GM19372 (cell line): ENCODE measurements around the gene RBM17.
"Not testable (repeated sequence)": the region's sequence is repeated elsewhere in the genome, so short reads cannot be mapped to it uniquely, and the experiment has no call there.

ENCODE experiments used
- ATAC-seq: cut with Tn5 transposase; IDR thresholded peaks from one replicate; pipeline ENCODE4 v1.9.1; 2021; ENCODE audit warnings: mild to moderate bottlenecking, low read depth, moderate library complexity; ENCODE audit not compliant: unreplicated experiment

The RBM17 gene

DNA sequence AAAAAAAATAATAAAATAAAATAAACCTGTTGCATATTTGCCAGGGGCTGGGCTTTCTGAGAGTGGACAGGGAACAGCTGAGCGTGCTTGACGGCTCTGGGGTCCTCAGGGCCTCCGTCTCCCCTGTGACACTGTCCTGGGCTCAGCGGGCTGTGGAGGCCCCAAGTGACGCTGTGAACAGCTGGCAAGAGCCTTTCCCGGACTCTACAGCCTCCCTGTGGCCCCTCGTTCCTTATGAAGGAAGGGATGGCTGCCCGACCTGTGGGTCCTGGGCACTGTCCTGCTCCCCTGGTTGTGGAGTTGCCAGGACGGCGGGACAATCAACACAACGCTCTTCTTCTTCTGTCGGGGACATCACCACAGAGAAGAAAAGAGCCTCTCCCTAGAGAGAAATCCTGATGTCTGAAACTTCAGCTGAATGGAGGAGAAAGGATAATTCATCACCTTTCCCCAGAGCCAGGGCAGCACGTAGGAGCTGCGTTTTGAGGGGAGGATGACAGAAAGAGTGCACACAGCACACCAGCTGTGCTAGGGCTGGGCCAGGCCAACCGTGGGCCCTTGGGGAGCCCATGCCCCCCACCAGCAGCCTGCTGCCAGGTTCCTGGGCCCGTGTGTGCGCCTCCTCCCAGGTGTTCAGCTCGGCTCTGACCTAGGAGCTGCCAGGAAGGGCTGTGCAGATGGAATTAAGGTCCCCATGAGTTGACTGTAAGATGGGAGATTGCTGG is 45.4 kb downstream of the RBM17 start:
- no peak for ATAC-seq

GRCh38 chr10:6135039-6135438 is 46.2 kb downstream of the RBM17 start:
- no peak for ATAC-seq

GRCh38 chr10:6135589-6136168 is 46.8 kb downstream of the RBM17 start:
- no peak for ATAC-seq

- no peak for ATAC-seq
Measured at GRCh38 chr10:6136215-6137201, 47.7 kb downstream of the RBM17 start.

DNA sequence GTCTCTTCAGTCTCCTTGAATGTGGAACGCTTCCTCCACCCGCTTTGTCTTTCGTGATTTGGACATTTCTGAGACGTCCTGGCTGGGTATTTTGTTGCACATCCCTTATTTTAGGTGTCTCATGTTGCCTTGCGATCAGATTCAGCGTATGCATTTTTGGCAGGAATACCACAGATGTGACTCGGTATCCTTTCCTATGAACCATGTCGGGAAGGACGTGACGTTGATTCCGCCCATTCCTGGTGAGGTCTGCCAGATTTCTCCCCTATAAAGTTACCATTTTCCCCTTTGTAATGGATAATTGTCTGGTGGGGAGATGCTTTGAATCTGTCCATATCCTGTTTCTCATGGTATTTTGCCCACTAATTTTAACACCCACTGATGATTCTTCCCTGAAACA is 49.6 kb downstream of the RBM17 start:
- no peak for ATAC-seq

DNA sequence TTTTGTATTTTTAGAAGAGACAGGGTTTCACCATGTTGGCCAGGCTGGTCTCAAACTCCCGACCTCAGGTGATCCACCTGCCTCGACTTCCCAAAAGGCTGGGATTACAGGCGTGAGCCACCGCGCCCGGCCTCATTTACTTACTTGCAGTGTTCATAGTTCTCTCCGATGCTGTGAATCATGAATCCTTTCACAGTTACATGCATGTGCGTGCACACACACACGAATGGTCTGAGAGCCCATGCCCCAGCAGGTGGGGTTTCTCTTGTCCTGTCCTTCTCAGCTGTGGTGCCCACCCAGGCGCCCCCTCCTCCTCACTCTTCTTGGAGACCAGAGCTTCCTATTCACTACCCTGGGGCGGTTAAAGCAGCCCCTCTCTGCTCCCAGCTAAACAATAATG is 50.6 kb downstream of the RBM17 start:
- ATAC-seq, result no peak

DNA sequence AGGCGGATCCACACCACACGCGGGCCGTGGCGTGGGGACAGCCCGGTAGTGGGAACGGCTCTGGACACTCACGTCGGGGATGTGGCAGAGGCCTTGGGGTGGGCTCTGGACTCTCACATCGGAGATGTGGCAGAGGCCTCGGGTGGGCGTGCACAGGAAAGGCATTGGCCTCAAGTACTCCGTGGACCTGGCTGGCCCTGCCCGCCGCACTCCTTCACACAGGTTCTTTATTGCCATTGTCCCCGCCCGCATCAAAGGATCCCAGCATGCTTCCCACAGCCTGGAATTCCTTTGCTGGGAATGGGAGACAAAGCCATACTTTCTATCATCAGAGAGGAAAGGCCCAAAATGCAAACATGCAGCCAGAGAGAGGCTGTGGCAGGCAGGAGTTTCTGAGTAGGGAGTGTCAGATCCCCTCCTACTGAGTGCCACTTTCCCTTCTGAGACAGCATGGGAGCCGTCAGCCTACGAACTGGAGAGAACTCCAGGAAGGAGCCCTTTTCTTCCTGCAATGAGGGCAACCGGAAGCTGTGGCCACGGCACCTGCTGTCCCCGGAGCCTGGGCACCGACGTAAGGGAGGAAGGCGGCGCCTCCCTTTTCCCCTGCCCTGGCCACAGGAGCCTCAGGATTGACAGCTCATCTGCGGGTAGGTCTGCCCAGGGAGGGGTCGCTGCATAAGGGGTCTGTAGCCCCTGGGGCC is 51.5 kb downstream of the RBM17 start:
- no peak for ATAC-seq

- ATAC-seq, result no peak
Measured at GRCh38 chr10:6140965-6141295, 52.1 kb downstream of the RBM17 start.

DNA sequence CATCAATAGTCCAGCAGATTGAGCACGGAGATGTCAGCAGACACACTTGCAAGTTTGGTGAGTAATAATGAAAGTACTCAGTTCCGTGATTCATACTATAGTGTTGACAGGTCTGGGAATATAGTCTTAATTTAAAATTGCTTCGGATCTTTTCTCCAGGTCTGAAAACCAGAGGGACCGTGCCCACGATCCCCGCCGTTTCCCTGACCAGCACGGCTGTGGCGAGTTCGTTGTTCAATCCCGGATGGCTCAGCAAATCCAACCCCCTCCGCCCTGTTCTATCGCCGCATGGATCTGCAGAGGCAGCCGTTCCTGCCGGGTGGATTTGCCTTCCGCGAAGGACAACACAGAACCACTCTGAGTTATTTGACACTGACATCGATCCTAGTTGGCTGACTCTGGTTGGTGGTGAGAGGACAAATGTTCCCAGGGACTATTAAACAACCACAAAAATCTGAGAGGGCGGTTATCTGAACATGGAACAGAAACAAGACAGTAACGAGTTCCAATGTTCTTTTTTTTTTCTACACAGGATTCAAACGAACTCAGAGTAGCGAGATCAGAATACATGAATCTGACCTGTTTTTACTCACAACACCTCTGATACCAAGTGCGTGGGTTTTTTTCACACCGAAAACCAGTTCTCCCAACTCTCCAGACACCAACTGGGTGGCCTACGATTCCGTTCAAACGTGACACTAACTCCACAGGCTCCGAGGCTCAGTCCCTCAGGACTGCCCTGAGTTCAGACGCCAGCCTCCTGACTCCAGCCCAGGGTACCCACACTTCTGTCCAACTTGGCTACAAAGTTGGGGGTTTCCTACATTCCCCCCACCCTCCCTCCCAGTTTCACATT is 52.7 kb downstream of the RBM17 start:
- ATAC-seq, result peak; percentile 46

- not testable (repeated sequence) for ATAC-seq
Measured at GRCh38 chr10:6142186-6142585, 53.4 kb downstream of the RBM17 start.

- ATAC-seq, result no peak
Measured at GRCh38 chr10:6142644-6143043, 53.8 kb downstream of the RBM17 start.

GRCh38 chr10:6143181-6143580 is 54.3 kb downstream of the RBM17 start:
- no peak for ATAC-seq

GRCh38 chr10:6144406-6145165 is 55.8 kb downstream of the RBM17 start:
- peak; percentile 71 for ATAC-seq

DNA sequence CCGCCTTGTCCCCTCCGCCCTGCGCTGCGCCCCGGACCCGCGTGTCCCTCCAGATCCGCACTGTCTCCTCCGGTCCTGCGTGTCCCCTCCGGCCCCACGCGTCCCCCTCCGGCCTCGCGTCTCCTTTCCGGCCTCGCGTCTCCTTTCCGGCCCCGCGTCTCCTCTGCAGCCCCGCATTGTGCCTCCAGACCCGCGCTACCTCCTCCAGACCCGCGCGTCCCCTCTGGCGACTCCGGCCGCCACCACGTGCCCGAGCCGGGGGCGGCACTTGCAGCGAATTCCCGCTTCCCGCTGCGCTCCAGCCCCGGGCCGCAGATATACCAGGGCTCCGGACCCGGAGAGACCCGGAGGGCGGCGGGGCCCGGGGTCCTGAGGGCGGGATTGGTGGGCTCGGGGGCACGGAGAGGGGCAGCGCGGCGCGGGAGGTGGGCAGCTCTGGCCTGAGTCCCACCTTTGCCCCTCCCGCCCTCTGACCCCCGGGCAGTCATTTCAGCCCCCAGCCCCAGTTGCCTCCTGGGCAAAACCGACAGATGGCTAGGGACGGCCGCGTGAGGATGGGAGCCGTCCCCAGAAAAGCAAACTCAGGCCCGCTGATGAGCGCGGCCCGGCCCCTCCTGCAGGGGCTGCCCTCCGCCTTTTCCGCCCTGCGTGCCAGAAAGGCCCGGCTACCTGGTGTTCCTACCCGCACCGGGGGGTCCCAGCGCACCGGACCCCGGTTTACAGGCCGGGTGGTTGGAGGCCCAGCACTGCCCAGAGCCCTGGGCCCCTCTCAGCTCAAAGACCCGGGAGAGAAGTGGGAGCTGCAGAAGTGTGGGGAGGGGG is 56.5 kb downstream of the RBM17 start:
- ATAC-seq, result no peak

- no peak for ATAC-seq
Measured at GRCh38 chr10:6146013-6146785, 57.4 kb downstream of the RBM17 start.

- no peak for ATAC-seq
Measured at GRCh38 chr10:6146921-6147320, 58.1 kb downstream of the RBM17 start.

- no peak for ATAC-seq
Measured at GRCh38 chr10:6148251-6148701, 59.4 kb downstream of the RBM17 start.
